DMS114 treated with DMSO at 0.1 percent for 48 hours (cell line): Measurements from ENCODE around the gene DYNLT4.
"Not testable (repeated sequence)": the region's sequence is repeated elsewhere in the genome, so short reads cannot be mapped to it uniquely, and the experiment has no call there.

Experiments
- DNase-seq: peaks from one replicate; lab custom pipeline; 2025; ENCODE audit not compliant: unreplicated experiment; lab: John Stamatoyannopoulos, UW

The DYNLT4 gene

GRCh38 chr1:44766421-44766820 is 40.7 kb downstream of the DYNLT4 start:
- not testable (repeated sequence) for DNase-seq

DNA sequence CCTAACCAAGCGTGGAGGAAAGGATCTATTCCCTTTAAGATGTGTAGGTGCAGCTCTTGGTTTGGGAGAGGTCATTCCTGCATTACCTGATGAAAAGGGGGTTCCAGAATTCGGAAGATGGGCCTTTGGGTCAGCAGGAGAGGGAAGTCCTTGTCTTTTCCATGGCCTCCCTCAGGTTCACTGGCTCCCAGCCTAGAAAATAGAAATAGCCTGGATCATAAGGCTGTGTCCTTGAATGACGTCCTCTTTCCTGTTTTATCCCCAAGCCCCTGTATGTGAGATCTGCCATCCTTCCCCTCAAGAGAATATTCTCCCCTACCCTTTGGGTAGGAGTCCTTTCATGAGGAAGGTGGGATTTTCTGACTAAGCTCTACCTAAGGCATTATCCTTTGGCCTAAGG is 46.3 kb downstream of the DYNLT4 start:
- DNase-seq = no peak

DNA sequence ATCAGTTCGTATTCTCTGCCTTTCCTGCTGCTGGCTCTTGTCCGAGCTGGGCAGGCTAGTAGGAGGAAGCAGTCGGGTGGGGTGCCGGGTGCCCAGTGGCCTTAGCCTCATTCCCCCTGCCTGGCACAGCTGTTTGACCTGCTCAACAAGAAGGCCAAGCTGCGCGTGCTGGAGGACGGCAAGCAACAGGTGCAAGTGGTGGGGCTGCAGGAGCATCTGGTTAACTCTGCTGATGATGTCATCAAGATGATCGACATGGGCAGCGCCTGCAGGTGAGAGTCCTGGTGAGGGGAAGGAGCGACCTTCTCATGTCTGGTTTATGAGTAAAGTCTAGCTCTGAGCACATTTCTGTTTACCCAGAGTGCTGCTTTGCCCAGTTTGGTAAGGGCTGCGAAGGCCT is 48.1 kb downstream of the DYNLT4 start:
- no peak for DNase-seq

- no peak for DNase-seq
Measured at GRCh38 chr1:44757420-44757819, 49.7 kb downstream of the DYNLT4 start.
